Measurements from ENCODE around the gene DCTN4.
A peak's percentile ranks its signal among the peaks of the same experiment; 100 is the strongest.
"Not testable (repeated sequence)": the region's sequence is repeated elsewhere in the genome, so short reads cannot be mapped to it uniquely, and the experiment has no call there.

Gene DCTN4

DNA sequence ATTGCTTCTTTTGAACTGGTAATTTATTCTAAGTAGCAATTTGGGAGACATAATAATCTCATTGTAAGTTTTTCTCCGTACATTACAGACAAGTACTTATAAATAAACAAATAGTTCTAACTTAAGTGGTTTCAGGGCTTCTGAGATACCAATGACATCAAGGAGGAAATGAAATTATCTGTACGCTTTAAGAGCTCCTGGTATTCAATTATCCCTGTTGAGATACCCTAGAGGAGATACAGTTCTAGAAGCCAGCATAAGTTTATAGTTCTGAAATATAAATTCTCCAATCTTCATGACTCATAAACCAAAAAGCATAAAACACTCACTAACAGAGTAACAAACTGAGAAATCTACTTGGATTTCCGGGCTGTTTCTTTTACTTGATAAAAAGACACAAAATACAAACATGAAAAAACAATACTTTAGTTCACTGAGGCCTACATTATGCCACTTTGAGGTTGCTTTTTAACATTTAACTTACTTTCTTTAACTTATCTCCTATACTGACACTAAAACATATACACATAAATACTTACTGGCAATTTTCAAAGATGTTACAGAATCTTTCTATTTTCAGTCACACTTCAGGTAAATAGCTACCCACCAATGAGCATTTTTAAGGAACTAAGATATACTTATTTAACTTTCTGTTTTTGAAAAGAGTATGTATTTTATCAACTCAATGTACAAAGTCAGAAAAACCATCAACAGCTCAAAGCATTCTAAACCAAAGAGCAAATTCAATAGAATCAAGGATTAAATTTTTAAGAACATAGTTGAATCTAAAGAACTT lies 7.5 kb downstream of the DCTN4 start:
- peak overlapping the region; percentile 40 for H3K9ac ChIP-seq (ENCODE audit: low read depth, low read length, poor library complexity, severe bottlenecking)

DNA sequence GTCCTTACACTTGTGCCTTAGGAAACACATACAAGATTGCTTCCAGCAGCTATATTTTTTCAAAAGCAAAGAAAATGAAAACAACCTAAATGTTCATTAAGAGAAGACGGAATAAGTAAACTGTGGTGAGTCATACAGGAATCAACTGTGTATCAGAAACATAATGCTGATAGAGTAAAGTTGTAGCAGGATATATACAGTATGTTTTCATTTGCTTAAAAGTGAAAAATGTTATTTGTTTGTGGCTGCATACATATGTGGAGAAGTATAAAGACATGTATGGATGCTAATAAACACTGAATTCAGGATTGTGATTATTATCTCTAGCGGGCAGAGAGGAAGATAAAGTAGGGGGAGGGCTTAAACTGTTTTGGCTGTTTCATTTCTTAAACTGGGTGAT lies 8.3 kb downstream of the DCTN4 start:
- Histone ChIP-seq H3K4me2 (ENCODE audit: low read depth, low read length, poor library complexity, severe bottlenecking) (peak overlapping the region; percentile 58), H3K27me3 (ENCODE audit: insufficient read depth, low read length, poor library complexity, severe bottlenecking) (no peaks in the 10 kb centered on the region), H3K9me2 (replicated peaks; ENCODE audit: low read depth, low read length) (no peaks in the 10 kb centered on the region), H3K36me3 (ENCODE audit: insufficient read depth, low read length) (peaks cover 52% of the 10 kb centered on the region), H4K20me1 (ENCODE audit: insufficient read depth, low read length, poor library complexity, severe bottlenecking) (peaks cover 38% of the 10 kb centered on the region), H3K79me2 (ENCODE audit: insufficient read depth, low read length) (peaks cover 66% of the 10 kb centered on the region), H3K9ac (ENCODE audit: low read depth, low read length, poor library complexity, severe bottlenecking) (peak overlapping the region; percentile 40), H3K9me3 (ENCODE audit: insufficient read depth, low read depth, low read length) (no peaks in the 10 kb centered on the region), H3F3A (ENCODE audit: low read depth) (no peaks in the 10 kb centered on the region), H3K4me1 (ENCODE audit: insufficient read depth, low read length, poor library complexity, severe bottlenecking) (peaks cover 40% of the 10 kb centered on the region), H3K4me3 (ENCODE audit: low read length, poor library complexity, severe bottlenecking) (peak overlapping the region; percentile 39), H2AFZ (ENCODE audit: low read length) (no peak overlapping the region)
- TF ChIP-seq, protein P1, sequence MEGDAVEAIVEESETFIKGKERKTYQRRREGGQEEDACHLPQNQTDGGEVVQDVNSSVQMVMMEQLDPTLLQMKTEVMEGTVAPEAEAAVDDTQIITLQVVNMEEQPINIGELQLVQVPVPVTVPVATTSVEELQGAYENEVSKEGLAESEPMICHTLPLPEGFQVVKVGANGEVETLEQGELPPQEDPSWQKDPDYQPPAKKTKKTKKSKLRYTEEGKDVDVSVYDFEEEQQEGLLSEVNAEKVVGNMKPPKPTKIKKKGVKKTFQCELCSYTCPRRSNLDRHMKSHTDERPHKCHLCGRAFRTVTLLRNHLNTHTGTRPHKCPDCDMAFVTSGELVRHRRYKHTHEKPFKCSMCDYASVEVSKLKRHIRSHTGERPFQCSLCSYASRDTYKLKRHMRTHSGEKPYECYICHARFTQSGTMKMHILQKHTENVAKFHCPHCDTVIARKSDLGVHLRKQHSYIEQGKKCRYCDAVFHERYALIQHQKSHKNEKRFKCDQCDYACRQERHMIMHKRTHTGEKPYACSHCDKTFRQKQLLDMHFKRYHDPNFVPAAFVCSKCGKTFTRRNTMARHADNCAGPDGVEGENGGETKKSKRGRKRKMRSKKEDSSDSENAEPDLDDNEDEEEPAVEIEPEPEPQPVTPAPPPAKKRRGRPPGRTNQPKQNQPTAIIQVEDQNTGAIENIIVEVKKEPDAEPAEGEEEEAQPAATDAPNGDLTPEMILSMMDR (conservative IDR thresholded peaks at IDR 0.05; ENCODE audit: low read length) = no peak
- TF ChIP-seq EZH2phosphoT487 (IDR thresholded peaks at IDR 0.05; ENCODE audit: borderline replicate concordance) = no peak

More for the DNA sequence above, 7.5 kb downstream of the DCTN4 start:
- Histone ChIP-seq H3K4me3 (ENCODE audit: low read length, poor library complexity, severe bottlenecking) (peak overlapping the region; percentile 39), H3K27me3 (ENCODE audit: insufficient read depth, low read length, poor library complexity, severe bottlenecking) (no peaks in the 10 kb centered on the region), H3K9me2 (replicated peaks; ENCODE audit: low read depth, low read length) (no peaks in the 10 kb centered on the region), H2AFZ (ENCODE audit: low read length) (no peak overlapping the region), H3K9me3 (ENCODE audit: insufficient read depth, low read depth, low read length) (no peaks in the 10 kb centered on the region), H3K79me2 (ENCODE audit: insufficient read depth, low read length) (peaks cover 74% of the 10 kb centered on the region), H3K36me3 (ENCODE audit: insufficient read depth, low read length) (peaks cover 56% of the 10 kb centered on the region), H3F3A (ENCODE audit: low read depth) (no peaks in the 10 kb centered on the region), H3K4me2 (ENCODE audit: low read depth, low read length, poor library complexity, severe bottlenecking) (peak overlapping the region; percentile 58), H4K20me1 (ENCODE audit: insufficient read depth, low read length, poor library complexity, severe bottlenecking) (peaks cover 38% of the 10 kb centered on the region), H3K4me1 (ENCODE audit: insufficient read depth, low read length, poor library complexity, severe bottlenecking) (peaks cover 43% of the 10 kb centered on the region)
- no peak for TF ChIP-seq EZH2phosphoT487 (IDR thresholded peaks at IDR 0.05; ENCODE audit: borderline replicate concordance)
- TF ChIP-seq, protein P1 (conservative IDR thresholded peaks at IDR 0.05; ENCODE audit: low read length) = no peak

DNA sequence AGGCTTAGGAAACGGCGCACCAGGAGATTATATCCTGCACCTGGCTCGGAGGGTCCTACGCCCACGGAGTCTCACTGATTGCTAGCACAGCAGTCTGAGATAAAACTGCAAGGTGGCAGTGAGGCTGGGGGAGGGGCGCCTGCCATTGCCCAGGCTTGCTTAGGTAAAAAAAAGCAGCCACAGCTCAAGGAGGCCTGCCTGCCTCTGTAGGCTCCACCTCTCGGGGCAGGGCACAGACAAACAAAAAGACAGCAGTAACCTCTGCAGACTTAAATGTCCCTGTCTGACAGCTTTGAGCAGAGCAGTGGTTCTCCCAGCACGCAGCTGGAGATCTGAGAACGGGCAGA lies 15.7 kb downstream of the DCTN4 start:
- not testable (repeated sequence) for H3F3A ChIP-seq (ENCODE audit: low read depth); H3K4me2 ChIP-seq (ENCODE audit: low read depth, low read length, poor library complexity, severe bottlenecking); H3K9me3 ChIP-seq (ENCODE audit: insufficient read depth, low read depth, low read length); H3K27me3 ChIP-seq (ENCODE audit: insufficient read depth, low read length, poor library complexity, severe bottlenecking); H3K9me2 ChIP-seq (replicated peaks; ENCODE audit: low read depth, low read length); H3K9ac ChIP-seq (ENCODE audit: low read depth, low read length, poor library complexity, severe bottlenecking); H4K20me1 ChIP-seq (ENCODE audit: insufficient read depth, low read length, poor library complexity, severe bottlenecking); H3K4me3 ChIP-seq (ENCODE audit: low read length, poor library complexity, severe bottlenecking); H3K4me1 ChIP-seq (ENCODE audit: insufficient read depth, low read length, poor library complexity, severe bottlenecking); H2AFZ ChIP-seq (ENCODE audit: low read length)
- Histone ChIP-seq H3K36me3 (ENCODE audit: insufficient read depth, low read length) (peaks cover 39% of the 10 kb centered on the region), H3K79me2 (ENCODE audit: insufficient read depth, low read length) (peaks cover 40% of the 10 kb centered on the region)

DNA sequence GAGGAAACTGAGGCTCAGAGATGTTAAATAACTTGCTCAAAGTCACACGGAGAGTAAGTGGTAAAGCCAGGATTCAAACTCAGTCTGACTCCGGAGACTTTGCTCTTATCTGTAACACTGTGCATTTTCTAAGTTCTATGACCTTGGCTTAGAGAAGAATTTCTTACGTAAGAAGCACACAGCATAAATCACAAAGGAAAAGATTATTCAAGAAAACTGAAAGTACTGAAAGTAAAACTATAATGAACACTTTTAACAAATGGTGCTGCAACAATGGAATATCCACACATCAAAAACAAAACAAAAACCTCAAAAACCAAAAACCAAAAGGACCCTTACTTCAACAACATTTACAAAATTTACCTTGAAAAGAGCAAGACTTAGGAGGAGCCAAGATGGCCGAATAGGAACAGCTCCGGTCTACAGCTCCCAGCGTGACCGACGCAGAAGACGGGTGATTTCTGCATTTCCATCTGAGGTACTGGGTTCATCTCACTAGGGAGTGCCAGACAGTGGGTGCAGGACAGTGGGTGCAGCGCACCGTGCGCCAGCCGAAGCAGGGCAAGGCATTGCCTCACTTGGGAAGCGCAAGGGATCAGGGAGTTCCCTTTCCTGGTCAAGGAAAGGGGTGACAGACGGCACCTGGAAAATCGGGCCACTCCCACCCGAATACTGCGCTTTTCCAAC lies 16.2 kb downstream of the DCTN4 start:
- not testable (repeated sequence) for H3K9ac ChIP-seq (ENCODE audit: low read depth, low read length, poor library complexity, severe bottlenecking); H3F3A ChIP-seq (ENCODE audit: low read depth); H2AFZ ChIP-seq (ENCODE audit: low read length); H3K4me3 ChIP-seq (ENCODE audit: low read length, poor library complexity, severe bottlenecking); H3K9me3 ChIP-seq (ENCODE audit: insufficient read depth, low read depth, low read length); H3K27me3 ChIP-seq (ENCODE audit: insufficient read depth, low read length, poor library complexity, severe bottlenecking); H3K4me2 ChIP-seq (ENCODE audit: low read depth, low read length, poor library complexity, severe bottlenecking); H4K20me1 ChIP-seq (ENCODE audit: insufficient read depth, low read length, poor library complexity, severe bottlenecking); H3K4me1 ChIP-seq (ENCODE audit: insufficient read depth, low read length, poor library complexity, severe bottlenecking); H3K9me2 ChIP-seq (replicated peaks; ENCODE audit: low read depth, low read length)
- Histone ChIP-seq H3K79me2 (ENCODE audit: insufficient read depth, low read length) (peaks cover 45% of the 10 kb centered on the region), H3K36me3 (ENCODE audit: insufficient read depth, low read length) (peaks cover 43% of the 10 kb centered on the region)

Measured in Loucy (cell line).